HepG2 (cell line): ENCODE measurements around the gene HCFC1. TPM values are rescaled to one million over a fixed set of nuclear protein-coding genes. Genes with fewer than 3 reads are reported as not detected.

Source experiments
- AGO2 ChIP-seq: fragments of 200-400 bp; formaldehyde crosslinking; optimal IDR thresholded peaks from 2 replicates; pipeline ENCODE3; 2017; ENCODE audit warnings: mild to moderate bottlenecking, low read depth, low read length, moderate library complexity
- CCAR2 ChIP-seq: fragments of 200-400 bp; formaldehyde crosslinking; optimal IDR thresholded peaks from 2 replicates; pipeline ENCODE3; 2018; ENCODE audit warnings: low read depth, mild to moderate bottlenecking, low read length, moderate library complexity
- ERF ChIP-seq: IDR thresholded peaks from 2 replicates; pipeline ENCODE4 v1.6.1; 2018; ENCODE audit warnings: missing biosample characterization, missing genetic modification reagents
- ESRRA ChIP-seq: sonication (generic); formaldehyde crosslinking; IDR thresholded peaks from 2 replicates; pipeline ENCODE4 v1.5.1; 2020; ENCODE audit warnings: mild to moderate bottlenecking, low read depth, missing genetic modification reagents
- HDAC1 ChIP-seq: sonication (generic); formaldehyde crosslinking; IDR thresholded peaks from 2 replicates; pipeline ENCODE4 v1.5.1; 2020; ENCODE audit warnings: mild to moderate bottlenecking, missing genetic modification reagents
- KDM2A ChIP-seq: sonication (generic); formaldehyde crosslinking; IDR thresholded peaks from 2 replicates; pipeline ENCODE4 v1.4.0; 2020; ENCODE audit warnings: low read depth, missing genetic modification reagents, borderline replicate concordance
- KDM5B ChIP-seq: sonication (generic); formaldehyde crosslinking; IDR thresholded peaks from 2 replicates; pipeline ENCODE4 v1.4.0; 2020; ENCODE audit warnings: missing genetic modification reagents, mild to moderate bottlenecking, borderline replicate concordance
- NR3C1 ChIP-seq: sonication (generic); formaldehyde crosslinking; IDR thresholded peaks from 2 replicates; pipeline ENCODE4 v1.4.0; 2020; ENCODE audit warnings: missing genetic modification reagents
- PHB2 ChIP-seq: fragments of 450-650 bp; IDR thresholded peaks from 2 replicates; pipeline ENCODE4 v1.6.1; 2018; ENCODE audit not compliant: partially characterized antibody
- TRAFD1 ChIP-seq: sonication (generic); formaldehyde crosslinking; IDR thresholded peaks from 2 replicates; pipeline ENCODE4 v1.5.1; 2020; ENCODE audit warnings: missing genetic modification reagents, mild to moderate bottlenecking, borderline replicate concordance
- UBTF ChIP-seq: sonication (generic); formaldehyde crosslinking; IDR thresholded peaks from 2 replicates; pipeline ENCODE4 v1.4.0; 2020; ENCODE audit warnings: mild to moderate bottlenecking, missing genetic modification reagents
- ZBTB2 ChIP-seq: sonication (generic); formaldehyde crosslinking; IDR thresholded peaks from 2 replicates; pipeline ENCODE4 v1.8.0; 2022; ENCODE audit warnings: low read depth, missing genetic modification reagents
- ZBTB38 ChIP-seq: sonication (generic); formaldehyde crosslinking; IDR thresholded peaks from 2 replicates; pipeline ENCODE4 v1.5.1; 2020; ENCODE audit warnings: mild to moderate bottlenecking, missing genetic modification reagents
- ZNF329 ChIP-seq: sonication (generic); formaldehyde crosslinking; IDR thresholded peaks from 2 replicates; pipeline ENCODE4 v1.9.0; 2021; ENCODE audit warnings: low read depth, mild to moderate bottlenecking, missing genetic modification reagents
- polyA plus RNA-seq, 8 experiments: library from polyadenylated mRNA; depleted of rRNA in 3 of 8; stranded (reverse) in 7 of 8; unstranded in 1 of 8; fragments of >200 nt; fragmentation: Illumina TruSeq in 4 of 8; extraction: Trizol in 4 of 8; gene quantifications; 2 replicates each; pipeline versions ENCODE4 v1.2.1 to v1.2.3, GENCODE V29; 2011 to 2016; ENCODE audit warnings: low read depth in 4 of 8, missing spikeins in 1 of 8, mixed read lengths in 1 of 8; ENCODE audit not compliant: insufficient read depth in 1 of 8
- total RNA-seq, 5 experiments: library from RNA; depleted of rRNA; stranded (reverse); fragments of >200 nt; fragmentation: Illumina TruSeq; extraction: Trizol; gene quantifications; 2 replicates each; pipeline ENCODE4 v1.2.3, GENCODE V29; 2016; ENCODE audit warnings: low read depth in 1 of 5
- TF ChIP-seq, protein P1 (sequence below): sonication (generic); formaldehyde crosslinking; IDR thresholded peaks from 2 replicates; pipeline ENCODE4 v1.4.0; 2020; ENCODE audit warnings: missing genetic modification reagents
- TF ChIP-seq, protein P2 (sequence below): sonication (generic); formaldehyde crosslinking; IDR thresholded peaks from 2 replicates; pipeline ENCODE4 v1.4.0; 2020; ENCODE audit warnings: mild to moderate bottlenecking, missing genetic modification reagents
- TF ChIP-seq, protein P3 (sequence below): sonication (generic); formaldehyde crosslinking; IDR thresholded peaks from 2 replicates; pipeline ENCODE4 v1.4.0; 2020; ENCODE audit warnings: missing genetic modification reagents, borderline replicate concordance

Gene HCFC1
- total and polyA plus RNA-seq, 2 of the 13 experiments (the other 11 are each of a cell fraction or from before 2014, with no cell fraction given), result 5.8 to 17.8 TPM

- TF ChIP-seq UBTF (CRISPR knock-in tag) (peak; percentile 7; the same call in 1 of the 2 replicates), ZNF329 (no peak), PHB2 (no peak), AGO2 (peak; percentile 7), ESRRA (CRISPR knock-in tag) (no peak), HDAC1 (CRISPR knock-in tag) (no peak), KDM2A (peak; percentile 37; the same call in 1 of the 2 replicates), ZBTB38 (CRISPR knock-in tag) (no peak), NR3C1 (no peak), ERF (no peak), CCAR2 (no peak), ZBTB2 (no peak; the same call in 1 of the 2 replicates), TRAFD1 (no peak), KDM5B (no peak)
- TF ChIP-seq, protein P1, sequence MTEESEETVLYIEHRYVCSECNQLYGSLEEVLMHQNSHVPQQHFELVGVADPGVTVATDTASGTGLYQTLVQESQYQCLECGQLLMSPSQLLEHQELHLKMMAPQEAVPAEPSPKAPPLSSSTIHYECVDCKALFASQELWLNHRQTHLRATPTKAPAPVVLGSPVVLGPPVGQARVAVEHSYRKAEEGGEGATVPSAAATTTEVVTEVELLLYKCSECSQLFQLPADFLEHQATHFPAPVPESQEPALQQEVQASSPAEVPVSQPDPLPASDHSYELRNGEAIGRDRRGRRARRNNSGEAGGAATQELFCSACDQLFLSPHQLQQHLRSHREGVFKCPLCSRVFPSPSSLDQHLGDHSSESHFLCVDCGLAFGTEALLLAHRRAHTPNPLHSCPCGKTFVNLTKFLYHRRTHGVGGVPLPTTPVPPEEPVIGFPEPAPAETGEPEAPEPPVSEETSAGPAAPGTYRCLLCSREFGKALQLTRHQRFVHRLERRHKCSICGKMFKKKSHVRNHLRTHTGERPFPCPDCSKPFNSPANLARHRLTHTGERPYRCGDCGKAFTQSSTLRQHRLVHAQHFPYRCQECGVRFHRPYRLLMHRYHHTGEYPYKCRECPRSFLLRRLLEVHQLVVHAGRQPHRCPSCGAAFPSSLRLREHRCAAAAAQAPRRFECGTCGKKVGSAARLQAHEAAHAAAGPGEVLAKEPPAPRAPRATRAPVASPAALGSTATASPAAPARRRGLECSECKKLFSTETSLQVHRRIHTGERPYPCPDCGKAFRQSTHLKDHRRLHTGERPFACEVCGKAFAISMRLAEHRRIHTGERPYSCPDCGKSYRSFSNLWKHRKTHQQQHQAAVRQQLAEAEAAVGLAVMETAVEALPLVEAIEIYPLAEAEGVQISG (CRISPR knock-in tag), result 0 out of 2 replicates have a peak, but pooled peaks have one; percentile 0
- TF ChIP-seq, protein P2, sequence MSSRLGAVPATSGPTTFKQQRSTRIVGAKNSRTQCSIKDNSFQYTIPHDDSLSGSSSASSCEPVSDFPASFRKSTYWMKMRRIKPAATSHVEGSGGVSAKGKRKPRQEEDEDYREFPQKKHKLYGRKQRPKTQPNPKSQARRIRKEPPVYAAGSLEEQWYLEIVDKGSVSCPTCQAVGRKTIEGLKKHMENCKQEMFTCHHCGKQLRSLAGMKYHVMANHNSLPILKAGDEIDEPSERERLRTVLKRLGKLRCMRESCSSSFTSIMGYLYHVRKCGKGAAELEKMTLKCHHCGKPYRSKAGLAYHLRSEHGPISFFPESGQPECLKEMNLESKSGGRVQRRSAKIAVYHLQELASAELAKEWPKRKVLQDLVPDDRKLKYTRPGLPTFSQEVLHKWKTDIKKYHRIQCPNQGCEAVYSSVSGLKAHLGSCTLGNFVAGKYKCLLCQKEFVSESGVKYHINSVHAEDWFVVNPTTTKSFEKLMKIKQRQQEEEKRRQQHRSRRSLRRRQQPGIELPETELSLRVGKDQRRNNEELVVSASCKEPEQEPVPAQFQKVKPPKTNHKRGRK (CRISPR knock-in tag), result no peak
- TF ChIP-seq, protein P3, sequence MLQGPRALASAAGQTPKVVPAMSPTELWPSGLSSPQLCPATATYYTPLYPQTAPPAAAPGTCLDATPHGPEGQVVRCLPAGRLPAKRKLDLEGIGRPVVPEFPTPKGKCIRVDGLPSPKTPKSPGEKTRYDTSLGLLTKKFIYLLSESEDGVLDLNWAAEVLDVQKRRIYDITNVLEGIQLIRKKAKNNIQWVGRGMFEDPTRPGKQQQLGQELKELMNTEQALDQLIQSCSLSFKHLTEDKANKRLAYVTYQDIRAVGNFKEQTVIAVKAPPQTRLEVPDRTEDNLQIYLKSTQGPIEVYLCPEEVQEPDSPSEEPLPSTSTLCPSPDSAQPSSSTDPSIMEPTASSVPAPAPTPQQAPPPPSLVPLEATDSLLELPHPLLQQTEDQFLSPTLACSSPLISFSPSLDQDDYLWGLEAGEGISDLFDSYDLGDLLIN (CRISPR knock-in tag), result no peak
Measured at GRCh38 chrX:153972368-153973126, 929 bp upstream of the HCFC1 start, which contains the start of gene TMEM187 (continued).
